Neural cell (in vitro differentiated cells): Measurements from ENCODE around the gene RAPGEF5.

Source experiments
- CTCF ChIP-seq: fragments of 450-650 bp; IDR thresholded peaks from 2 replicates; pipeline ENCODE4 v1.5.1; 2014; ENCODE audit warnings: antibody characterized with exemption, mild to moderate bottlenecking, moderate library complexity; ENCODE audit not compliant: poor library complexity, severe bottlenecking
- EP300 ChIP-seq: fragments of 450-650 bp; conservative IDR thresholded peaks from 2 replicates; pipeline ENCODE4 v1.6.1; 2014; ENCODE audit warnings: antibody characterized with exemption, mild to moderate bottlenecking, moderate library complexity; ENCODE audit not compliant: poor library complexity, severe bottlenecking
- EZH2 ChIP-seq: fragments of 200-600, 300-800 bp; shearing (Covaris generic), sonication (generic); IDR thresholded peaks from 2 replicates; pipeline ENCODE4 v1.6.1; 2014; ENCODE audit warnings: antibody characterized with exemption, low read length, borderline replicate concordance, mild to moderate bottlenecking; ENCODE audit not compliant: insufficient read depth, poor library complexity, severe bottlenecking
- MXI1 ChIP-seq: fragments of 450-650 bp; conservative IDR thresholded peaks from 2 replicates; pipeline ENCODE4 v1.6.1; 2014; ENCODE audit warnings: antibody characterized with exemption, mild to moderate bottlenecking; ENCODE audit not compliant: poor library complexity, severe bottlenecking
- POLR2AphosphoS5 ChIP-seq: IDR thresholded peaks from 2 replicates; pipeline ENCODE4 v1.6.1; 2012
- RAD21 ChIP-seq: fragments of 450-650 bp; conservative IDR thresholded peaks from 2 replicates; pipeline ENCODE4 v1.6.1; 2014; ENCODE audit warnings: antibody characterized with exemption, mild to moderate bottlenecking, moderate library complexity
- REST ChIP-seq: IDR thresholded peaks from 2 replicates; pipeline ENCODE4 v1.6.1; 2012; ENCODE audit warnings: borderline replicate concordance
- SMC3 ChIP-seq: fragments of 450-650 bp; conservative IDR thresholded peaks from 2 replicates; pipeline ENCODE4 v1.6.1; 2014; ENCODE audit warnings: antibody characterized with exemption, mild to moderate bottlenecking, moderate library complexity; ENCODE audit not compliant: poor library complexity
- TAF1 ChIP-seq: IDR thresholded peaks from 2 replicates; pipeline ENCODE4 v1.6.1; 2012; ENCODE audit warnings: low read depth

GRCh38 chr7:22397981-22398380 is 41.0 kb upstream of the RAPGEF5 start:
- no peak for TF ChIP-seq REST
- TF ChIP-seq CTCF = no peak
- no peak for TF ChIP-seq TAF1
- no peak for TF ChIP-seq EZH2
- TF ChIP-seq POLR2AphosphoS5 = no peak
- TF ChIP-seq RAD21 = no peak
- TF ChIP-seq EP300 = no peak
- TF ChIP-seq SMC3 = no peak
- no peak for TF ChIP-seq MXI1
